Heart left ventricle (tissue), 16 donors: Measurements from ENCODE around the gene SYT15B. TPM values are rescaled to one million over a fixed set of nuclear protein-coding genes. Genes with fewer than 3 reads are reported as not detected.
"Not testable (repeated sequence)": the region's sequence is repeated elsewhere in the genome, so short reads cannot be mapped to it uniquely, and the experiment has no call there.

Experiments
- ATAC-seq, 4 donors: fragments of 200-7000 bp; cut with Tn5 transposase; one replicate each; pipeline ENCODE4 v1.9.1; 2020 to 2022; ENCODE audit warnings: moderate library complexity in 4 of 4, mild to moderate bottlenecking in 3 of 4, moderate number of reproducible peaks in 1 of 4
- DNase-seq, 5 donors: peaks; one replicate each; pipeline ENCODE4 v3.0.0-alpha.2; 2020
- H3K27ac ChIP-seq, 12 donors: fragments of 200-600 bp; sonication (generic) in 4 of 12; one replicate each; pipeline versions ENCODE4 v1.5.0 to v1.8.0; 2016 to 2022; ENCODE audit warnings: mild to moderate bottlenecking in 2 of 12
- H3K27me3 ChIP-seq, 9 donors: fragments of 200-600 bp; sonication (generic) in 2 of 9; one replicate each; pipeline versions ENCODE4 v1.5.1 to v1.8.0; 2016 to 2022; ENCODE audit warnings: mild to moderate bottlenecking in 3 of 9
- H3K36me3 ChIP-seq, 9 donors: fragments of 200-600 bp; sonication (generic) in 2 of 9; one replicate each; pipeline versions ENCODE4 v1.5.0 to v1.8.0; 2018 to 2022; ENCODE audit warnings: mild to moderate bottlenecking in 2 of 9
- H3K4me1 ChIP-seq, 12 donors: fragments of 200-600 bp; sonication (generic) in 4 of 12; one replicate each; pipeline versions ENCODE4 v1.5.0 to v1.8.0; 2016 to 2022; ENCODE audit warnings: mild to moderate bottlenecking in 3 of 12
- H3K4me3 ChIP-seq, 12 donors: fragments of 200-600 bp; sonication (generic) in 4 of 12; one replicate each; pipeline versions ENCODE4 v1.5.0 to v1.8.0; 2017 to 2022; ENCODE audit warnings: mild to moderate bottlenecking in 9 of 12, moderate library complexity in 4 of 12
- H3K9me3 ChIP-seq, 12 donors: fragments of 200-600 bp; sonication (generic) in 4 of 12; one replicate each; pipeline versions ENCODE4 v1.5.0 to v1.8.0; 2016 to 2022; ENCODE audit warnings: mild to moderate bottlenecking in 1 of 12
- CTCF ChIP-seq, 12 donors: fragments of 200-600 bp; sonication (generic) in 4 of 12; IDR thresholded peaks; one replicate each; pipeline versions ENCODE4 v1.5.0 to v1.8.0; 2018 to 2022; ENCODE audit warnings: antibody characterized with exemption in 12 of 12, mild to moderate bottlenecking in 5 of 12
- WGBS, 4 donors: extraction: QIAGEN DNeasy Blood & Tissue Kit in 2 of 4; methylation state at CpG; one replicate each; pipeline versions ENCODE4 v1.1.5 to v1.1.7; 2013 to 2018; 5-methylcytosine and 5-hydroxymethylcytosine counted together
- intact Hi-C, 10 donors: fragments of 100-400 bp; cut with DNase I; formaldehyde crosslinking; loops; one replicate each; pipeline versions ENCODE4 v1.11.1 to v1.14.2; 2022
- polyA plus RNA-seq, 2 donors: library from polyadenylated mRNA; stranded (reverse); fragments of 200-250 nt; gene quantifications; one replicate each; pipeline ENCODE4 v1.2.3, GENCODE V29; 2013
- total RNA-seq, 9 donors: library from RNA; depleted of rRNA in 2 of 9; stranded (reverse); fragments of >200 nt in 2 of 9; fragmentation: NEBNext Ultra II Directional in 3 of 9; extraction: Animal tissue kit (Norgen Biotek cat#: 25700) in 3 of 9; gene quantifications; one replicate each; pipeline versions ENCODE4 v1.1.0 to v1.2.4, GENCODE V29; 2016 to 2023
- donor health status: ischemic (EF 13 %, LVEDD 7.1; RV severe dilation, severe dysfunction).
- donor health status: healthy with polysubstance abuse.
- donor health status: DM: no; HTN: yes; CAD: no.
- donor health status: DM: no; HTN: no; CAD: no.
- donor health status: ischemic (EF 25% LVEDD 6.9; RV normal size, moderate dysfunction).
- donor health status: ischemic (EF 25% LVEDD 5.7; RV mildly dilated, moderate dysfunction).
- donor health status: healthy.
- donor health status: DM: yes; HTN: yes; CAD: no.
- donor health status: ischemic (EF 35%, LVEDD 5.7; RV mildly dilated, moderate dysfunction).
- donor health status: nonischemic (EF 11% LVEDD 7.7; RV severe dilation, severe dysfunction).
- donor health status: DM: yes; HTN: yes; CAD: no.
- donor health status: PGD.
- donor health status: ischemic (EF 29% LVEDD 5.4; RV normal size, mild dysfunction).
- donor health status: nonischemic (EF 23%, LVEDD 6.1; RV moderate dilation, normal function).

Gene SYT15B
- total and polyA plus RNA-seq, 11 donors: 0.53 to 4.6 (median 1.2) TPM

- DNase-seq (peak in 3 of 5 donors; percentile 25 to 74 (median 44)), ATAC-seq (peak; percentile 33 to 94 (median 84))
- H3K9me3 ChIP-seq, H3K27me3 ChIP-seq, H3K36me3 ChIP-seq, intact Hi-C loops, H3K4me1 ChIP-seq, H3K27ac ChIP-seq: not testable (repeated sequence)
- WGBS, 4 donors: 3 to 12% (median 7%) methylated on average over 12 to 39 of the region's 48 CpGs
- peak overlapping the region in 10 of 12 donors; percentile 12 to 49 (median 40) for H3K4me3 ChIP-seq
- TF ChIP-seq CTCF (IDR thresholded peaks at IDR 0.05): peak in 4 of 12 donors; percentile 0 to 14 (median 4)
Measured at GRCh38 chr10:47743611-47744550, 19.5 kb downstream of the SYT15B start.

GRCh38 chr10:47740868-47741267 is 22.5 kb downstream of the SYT15B start:
- WGBS, 4 donors: 63 to 86% (median 69%) methylated on average over 2 of the region's 2 CpGs; no CpG with 5 or more reads in 1 of the 4 donors
- ATAC-seq, H3K36me3 ChIP-seq, intact Hi-C loops, H3K4me3 ChIP-seq, H3K27ac ChIP-seq, H3K4me1 ChIP-seq, H3K9me3 ChIP-seq, H3K27me3 ChIP-seq, DNase-seq: not testable (repeated sequence)

GRCh38 chr10:47730911-47731310 is 32.5 kb downstream of the SYT15B start:
- H3K4me1 ChIP-seq, H3K4me3 ChIP-seq, H3K27me3 ChIP-seq, H3K9me3 ChIP-seq, H3K36me3 ChIP-seq, ATAC-seq, DNase-seq, intact Hi-C loops, H3K27ac ChIP-seq: not testable (repeated sequence)
- WGBS, 4 donors: 83 to 86% methylated on average over 1 of the region's 5 CpGs; no CpG with 5 or more reads in 2 of the 4 donors

- H3K27ac ChIP-seq, H3K36me3 ChIP-seq, H3K27me3 ChIP-seq, H3K9me3 ChIP-seq, intact Hi-C loops, DNase-seq, H3K4me3 ChIP-seq, H3K4me1 ChIP-seq: not testable (repeated sequence)
- ATAC-seq: peak in 1 of 4 donors; percentile 26
- no CpG with 5 or more reads among the region's 6 CpGs for WGBS, 4 donors
Measured at GRCh38 chr10:47725740-47726139, 37.7 kb downstream of the SYT15B start.

GRCh38 chr10:47725047-47725446 is 38.3 kb downstream of the SYT15B start:
- peak in 3 of 4 donors; percentile 31 to 39 (median 39) for ATAC-seq
- WGBS, 4 donors: no CpG with 5 or more reads among the region's 3 CpGs
- not testable (repeated sequence) for DNase-seq

GRCh38 chr10:47724119-47724518 is 39.3 kb downstream of the SYT15B start:
- intact Hi-C loops: not testable (repeated sequence)
- peak in 1 of 4 donors; percentile 24 for ATAC-seq
- WGBS, 4 donors: 71 to 76% (median 74%) methylated on average over 4 to 5 of the region's 6 CpGs

More at GRCh38 chr10:47725047-47725446, 38.3 kb downstream of the SYT15B start:
- H3K27ac ChIP-seq, H3K36me3 ChIP-seq, H3K27me3 ChIP-seq, H3K4me3 ChIP-seq, H3K9me3 ChIP-seq, H3K4me1 ChIP-seq, intact Hi-C loops: not testable (repeated sequence)

GRCh38 chr10:47723362-47723761 is 40.0 kb downstream of the SYT15B start:
- H3K9me3 ChIP-seq, H3K27me3 ChIP-seq, DNase-seq, H3K4me3 ChIP-seq, H3K27ac ChIP-seq, intact Hi-C loops, H3K36me3 ChIP-seq, ATAC-seq, H3K4me1 ChIP-seq: not testable (repeated sequence)
- WGBS, 4 donors: 78 to 86% (median 82%) methylated on average over 2 of the region's 3 CpGs

More at GRCh38 chr10:47724119-47724518, 39.3 kb downstream of the SYT15B start:
- H3K27ac ChIP-seq: peak overlapping the region in 1 of 12 donors; percentile 37
- not testable (repeated sequence) for H3K27me3 ChIP-seq, DNase-seq, H3K4me3 ChIP-seq, H3K4me1 ChIP-seq, H3K9me3 ChIP-seq, H3K36me3 ChIP-seq

GRCh38 chr10:47717011-47717769 is 46.2 kb downstream of the SYT15B start:
- H3K4me3 ChIP-seq, H3K36me3 ChIP-seq, DNase-seq, H3K9me3 ChIP-seq, H3K4me1 ChIP-seq, ATAC-seq, H3K27ac ChIP-seq, H3K27me3 ChIP-seq, intact Hi-C loops: not testable (repeated sequence)
- WGBS, 4 donors: 93 to 96% (median 94%) methylated on average over 4 to 5 of the region's 8 CpGs; no CpG with 5 or more reads in 1 of the 4 donors
